DND-41 (cell line): Measurements from ENCODE around the gene AKAP6.

Experiments
- EZH2 ChIP-seq: IDR thresholded peaks from 3 replicates; pipeline ENCODE4 v1.6.1; 2012; ENCODE audit warnings: borderline replicate concordance, low read depth, mild to moderate bottlenecking, moderate library complexity, low read length, inconsistent platforms; ENCODE audit not compliant: severe bottlenecking
- TF ChIP-seq, protein P1 (sequence below): IDR thresholded peaks from 2 replicates; pipeline ENCODE4 v1.5.1; 2012; ENCODE audit warnings: borderline replicate concordance, low read length, moderate library complexity, mild to moderate bottlenecking; ENCODE audit not compliant: poor library complexity, severe bottlenecking; ENCODE audit errors: extremely low read depth

DNA sequence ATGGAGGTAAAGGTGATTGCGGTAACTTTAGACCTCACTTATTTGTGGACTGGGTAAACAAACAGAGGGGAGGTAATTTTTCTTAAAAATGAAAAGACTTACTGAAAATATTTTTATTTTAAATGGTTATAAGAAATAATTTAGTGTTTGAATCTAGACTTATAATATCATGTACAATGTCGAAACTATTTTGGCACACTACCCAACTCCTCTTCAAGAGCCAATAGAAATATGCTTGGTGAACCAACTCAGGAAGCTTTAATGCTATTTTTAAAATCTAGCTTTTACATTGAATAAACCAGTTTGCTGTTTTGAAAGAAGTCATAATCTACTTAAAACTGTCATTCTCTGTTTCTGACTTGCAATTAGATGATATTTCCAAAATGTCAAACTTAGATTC, 433.8 kb downstream of the AKAP6 start:
- TF ChIP-seq, protein P1, sequence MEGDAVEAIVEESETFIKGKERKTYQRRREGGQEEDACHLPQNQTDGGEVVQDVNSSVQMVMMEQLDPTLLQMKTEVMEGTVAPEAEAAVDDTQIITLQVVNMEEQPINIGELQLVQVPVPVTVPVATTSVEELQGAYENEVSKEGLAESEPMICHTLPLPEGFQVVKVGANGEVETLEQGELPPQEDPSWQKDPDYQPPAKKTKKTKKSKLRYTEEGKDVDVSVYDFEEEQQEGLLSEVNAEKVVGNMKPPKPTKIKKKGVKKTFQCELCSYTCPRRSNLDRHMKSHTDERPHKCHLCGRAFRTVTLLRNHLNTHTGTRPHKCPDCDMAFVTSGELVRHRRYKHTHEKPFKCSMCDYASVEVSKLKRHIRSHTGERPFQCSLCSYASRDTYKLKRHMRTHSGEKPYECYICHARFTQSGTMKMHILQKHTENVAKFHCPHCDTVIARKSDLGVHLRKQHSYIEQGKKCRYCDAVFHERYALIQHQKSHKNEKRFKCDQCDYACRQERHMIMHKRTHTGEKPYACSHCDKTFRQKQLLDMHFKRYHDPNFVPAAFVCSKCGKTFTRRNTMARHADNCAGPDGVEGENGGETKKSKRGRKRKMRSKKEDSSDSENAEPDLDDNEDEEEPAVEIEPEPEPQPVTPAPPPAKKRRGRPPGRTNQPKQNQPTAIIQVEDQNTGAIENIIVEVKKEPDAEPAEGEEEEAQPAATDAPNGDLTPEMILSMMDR, result no peak
- TF ChIP-seq EZH2, result no peak
